HepG2 (cell line): Measurements from ENCODE around the gene VPS13D. TPM values are rescaled to one million over a fixed set of nuclear protein-coding genes. Genes with fewer than 3 reads are reported as not detected.

Source experiments
- FOXA1 ChIP-seq, 2 experiments: fragments of 450-650 bp in 1 of 2; sonication (generic) in 1 of 2; formaldehyde crosslinking in 1 of 2; IDR thresholded peaks; 2 replicates each; pipeline versions ENCODE4 v1.4.0 to v1.6.1; 2016 to 2020; ENCODE audit warnings: missing genetic modification reagents in 1 of 2
- FOXK2 ChIP-seq: fragments of 450-650 bp; IDR thresholded peaks from 2 replicates; pipeline ENCODE4 v1.6.1; 2016
- GATA4 ChIP-seq: sonication (generic); IDR thresholded peaks from 2 replicates; pipeline ENCODE4 v1.6.1; 2016; ENCODE audit warnings: antibody characterized with exemption, low read depth, borderline replicate concordance
- GTF2F1 ChIP-seq: fragments of 150-350 bp; IDR thresholded peaks from 2 replicates; pipeline ENCODE4 v1.6.1; 2014; ENCODE audit warnings: low read length
- HHEX ChIP-seq: IDR thresholded peaks from 2 replicates; pipeline ENCODE4 v1.6.1; 2016; ENCODE audit warnings: control low read depth
- HOXA3 ChIP-seq: sonication (generic); formaldehyde crosslinking; IDR thresholded peaks from 2 replicates; pipeline ENCODE4 v1.5.0; 2020; ENCODE audit warnings: missing genetic modification reagents
- HOXD1 ChIP-seq: sonication (generic); formaldehyde crosslinking; IDR thresholded peaks from 2 replicates; pipeline ENCODE4 v1.5.0; 2020; ENCODE audit warnings: missing genetic modification reagents
- MED13 ChIP-seq: sonication (generic); formaldehyde crosslinking; IDR thresholded peaks from 2 replicates; pipeline ENCODE4 v1.5.0; 2020; ENCODE audit warnings: missing genetic modification reagents
- MXD4 ChIP-seq: IDR thresholded peaks from 2 replicates; pipeline ENCODE4 v1.6.1; 2016; ENCODE audit warnings: mild to moderate bottlenecking, missing biosample characterization, missing genetic modification reagents
- NCOA5 ChIP-seq: sonication (generic); formaldehyde crosslinking; IDR thresholded peaks from 2 replicates; pipeline ENCODE4 v1.4.0; 2020; ENCODE audit warnings: missing genetic modification reagents
- PCBP1 ChIP-seq: fragments of 200-400 bp; formaldehyde crosslinking; IDR thresholded peaks from 2 replicates; pipeline ENCODE4 v1.6.1; 2017; ENCODE audit warnings: mild to moderate bottlenecking, low read depth, low read length, borderline replicate concordance
- POLR2AphosphoS2 ChIP-seq: IDR thresholded peaks from 2 replicates; pipeline ENCODE4 v1.6.1; 2011; ENCODE audit warnings: low read depth, low read length, improper control_type of control experiment
- PTBP1 ChIP-seq: fragments of 200-400 bp; formaldehyde crosslinking; IDR thresholded peaks from 2 replicates; pipeline ENCODE4 v1.6.1; 2018; ENCODE audit warnings: low read length, low read depth; ENCODE audit not compliant: poor library complexity, severe bottlenecking
- RXRB ChIP-seq: IDR thresholded peaks from 2 replicates; pipeline ENCODE4 v1.6.1; 2016; ENCODE audit warnings: borderline replicate concordance, missing genetic modification reagents, missing compliant biosample characterization
- SPEN ChIP-seq: sonication (generic); formaldehyde crosslinking; IDR thresholded peaks from 2 replicates; pipeline ENCODE4 v1.5.1; 2020; ENCODE audit warnings: low read depth, mild to moderate bottlenecking, missing genetic modification reagents
- UBTF ChIP-seq: sonication (generic); formaldehyde crosslinking; IDR thresholded peaks from 2 replicates; pipeline ENCODE4 v1.4.0; 2020; ENCODE audit warnings: mild to moderate bottlenecking, missing genetic modification reagents
- ZMYM2 ChIP-seq: sonication (generic); formaldehyde crosslinking; IDR thresholded peaks from 2 replicates; pipeline ENCODE4 v1.8.0; 2022; ENCODE audit warnings: mild to moderate bottlenecking, missing genetic modification reagents
- ZNF317 ChIP-seq: sonication (generic); formaldehyde crosslinking; IDR thresholded peaks from 2 replicates; pipeline ENCODE4 v1.5.0; 2020; ENCODE audit warnings: mild to moderate bottlenecking, missing genetic modification reagents
- ZNF329 ChIP-seq: sonication (generic); formaldehyde crosslinking; IDR thresholded peaks from 2 replicates; pipeline ENCODE4 v1.9.0; 2021; ENCODE audit warnings: low read depth, mild to moderate bottlenecking, missing genetic modification reagents
- ZNF605 ChIP-seq: sonication (generic); formaldehyde crosslinking; IDR thresholded peaks from 2 replicates; pipeline ENCODE4 v1.8.0; 2022; ENCODE audit warnings: mild to moderate bottlenecking, missing genetic modification reagents
- ZNF670 ChIP-seq: sonication (generic); formaldehyde crosslinking; IDR thresholded peaks from 2 replicates; pipeline ENCODE4 v1.8.0; 2022; ENCODE audit warnings: mild to moderate bottlenecking, missing genetic modification reagents, borderline replicate concordance
- ZSCAN20 ChIP-seq: sonication (generic); formaldehyde crosslinking; IDR thresholded peaks from 2 replicates; pipeline ENCODE4 v1.4.0; 2020; ENCODE audit warnings: missing genetic modification reagents, mild to moderate bottlenecking, borderline replicate concordance
- polyA plus RNA-seq, 8 experiments: library from polyadenylated mRNA; depleted of rRNA in 3 of 8; stranded (reverse) in 7 of 8; unstranded in 1 of 8; fragments of >200 nt; fragmentation: Illumina TruSeq in 4 of 8; extraction: Trizol in 4 of 8; gene quantifications; 2 replicates each; pipeline versions ENCODE4 v1.2.1 to v1.2.3, GENCODE V29; 2011 to 2016; ENCODE audit warnings: low read depth in 4 of 8, missing spikeins in 1 of 8, mixed read lengths in 1 of 8; ENCODE audit not compliant: insufficient read depth in 1 of 8
- total RNA-seq, 5 experiments: library from RNA; depleted of rRNA; stranded (reverse); fragments of >200 nt; fragmentation: Illumina TruSeq; extraction: Trizol; gene quantifications; 2 replicates each; pipeline ENCODE4 v1.2.3, GENCODE V29; 2016; ENCODE audit warnings: low read depth in 1 of 5
- TF ChIP-seq, protein P1 (sequence below): sonication (generic); formaldehyde crosslinking; IDR thresholded peaks from 2 replicates; pipeline ENCODE4 v1.5.0; 2020; ENCODE audit warnings: missing genetic modification reagents, mild to moderate bottlenecking, borderline replicate concordance
- TF ChIP-seq, protein P2 (sequence below): sonication (generic); formaldehyde crosslinking; conservative IDR thresholded peaks from 2 replicates; pipeline ENCODE4 v1.8.0; 2022; ENCODE audit warnings: missing genetic modification reagents
- TF ChIP-seq, protein P3 (sequence below): sonication (generic); formaldehyde crosslinking; IDR thresholded peaks from 2 replicates; pipeline ENCODE4 v1.9.0; 2022; ENCODE audit warnings: missing genetic modification reagents, mild to moderate bottlenecking, borderline replicate concordance

VPS13D gene
- total and polyA plus RNA-seq, 2 of the 13 experiments (the other 11 are each of a cell fraction or from before 2014, with no cell fraction given) = 8.6 to 13.9 TPM

GRCh38 chr1:12539705-12540579 lies 310.1 kb downstream of the VPS13D start (continued):
- TF ChIP-seq GATA4 (no peak), GTF2F1 (no peak), HOXD1 (CRISPR knock-in tag) (no peak), PCBP1 (no peak), ZNF317 (CRISPR knock-in tag) (no peak), POLR2AphosphoS2 (no peak), HOXA3 (no peak; the same call in 1 of the 2 replicates), ZNF670 (CRISPR knock-in tag) (no peak), ZMYM2 (CRISPR knock-in tag) (0 out of 2 replicates have a peak, but pooled peaks have one; percentile 63), MXD4 (CRISPR knock-in tag) (no peak), NCOA5 (CRISPR knock-in tag) (no peak), ZNF329 (CRISPR knock-in tag) (no peak), SPEN (CRISPR knock-in tag) (no peak), UBTF (CRISPR knock-in tag) (peak; percentile 54), PTBP1 (no peak), ZNF605 (CRISPR knock-in tag) (no peak), FOXA1 (IDR thresholded peaks at IDR 0.05) (no peak), FOXA1 (CRISPR knock-in tag; IDR thresholded peaks at IDR 0.05) (no peak), RXRB (no peak), FOXK2 (no peak), ZSCAN20 (no peak), MED13 (0 out of 2 replicates have a peak, but pooled peaks have one; percentile 17), HHEX (CRISPR knock-in tag) (no peak)
- TF ChIP-seq, protein P1, sequence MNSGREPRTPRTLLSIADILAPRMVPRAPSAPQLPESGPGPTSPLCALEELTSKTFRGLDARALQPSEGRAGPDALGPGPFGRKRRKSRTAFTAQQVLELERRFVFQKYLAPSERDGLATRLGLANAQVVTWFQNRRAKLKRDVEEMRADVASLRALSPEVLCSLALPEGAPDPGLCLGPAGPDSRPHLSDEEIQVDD (CRISPR knock-in tag) = no peak
- TF ChIP-seq, protein P2, sequence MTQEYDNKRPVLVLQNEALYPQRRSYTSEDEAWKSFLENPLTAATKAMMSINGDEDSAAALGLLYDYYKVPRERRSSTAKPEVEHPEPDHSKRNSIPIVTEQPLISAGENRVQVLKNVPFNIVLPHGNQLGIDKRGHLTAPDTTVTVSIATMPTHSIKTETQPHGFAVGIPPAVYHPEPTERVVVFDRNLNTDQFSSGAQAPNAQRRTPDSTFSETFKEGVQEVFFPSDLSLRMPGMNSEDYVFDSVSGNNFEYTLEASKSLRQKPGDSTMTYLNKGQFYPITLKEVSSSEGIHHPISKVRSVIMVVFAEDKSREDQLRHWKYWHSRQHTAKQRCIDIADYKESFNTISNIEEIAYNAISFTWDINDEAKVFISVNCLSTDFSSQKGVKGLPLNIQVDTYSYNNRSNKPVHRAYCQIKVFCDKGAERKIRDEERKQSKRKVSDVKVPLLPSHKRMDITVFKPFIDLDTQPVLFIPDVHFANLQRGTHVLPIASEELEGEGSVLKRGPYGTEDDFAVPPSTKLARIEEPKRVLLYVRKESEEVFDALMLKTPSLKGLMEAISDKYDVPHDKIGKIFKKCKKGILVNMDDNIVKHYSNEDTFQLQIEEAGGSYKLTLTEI (CRISPR knock-in tag) = no peak
- TF ChIP-seq, protein P3, sequence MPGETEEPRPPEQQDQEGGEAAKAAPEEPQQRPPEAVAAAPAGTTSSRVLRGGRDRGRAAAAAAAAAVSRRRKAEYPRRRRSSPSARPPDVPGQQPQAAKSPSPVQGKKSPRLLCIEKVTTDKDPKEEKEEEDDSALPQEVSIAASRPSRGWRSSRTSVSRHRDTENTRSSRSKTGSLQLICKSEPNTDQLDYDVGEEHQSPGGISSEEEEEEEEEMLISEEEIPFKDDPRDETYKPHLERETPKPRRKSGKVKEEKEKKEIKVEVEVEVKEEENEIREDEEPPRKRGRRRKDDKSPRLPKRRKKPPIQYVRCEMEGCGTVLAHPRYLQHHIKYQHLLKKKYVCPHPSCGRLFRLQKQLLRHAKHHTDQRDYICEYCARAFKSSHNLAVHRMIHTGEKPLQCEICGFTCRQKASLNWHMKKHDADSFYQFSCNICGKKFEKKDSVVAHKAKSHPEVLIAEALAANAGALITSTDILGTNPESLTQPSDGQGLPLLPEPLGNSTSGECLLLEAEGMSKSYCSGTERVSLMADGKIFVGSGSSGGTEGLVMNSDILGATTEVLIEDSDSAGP (CRISPR knock-in tag) = peak; percentile 43; the same call in 1 of the 2 replicates
